ENCODE data around the gene MARCHF4.

The MARCHF4 gene

DNA sequence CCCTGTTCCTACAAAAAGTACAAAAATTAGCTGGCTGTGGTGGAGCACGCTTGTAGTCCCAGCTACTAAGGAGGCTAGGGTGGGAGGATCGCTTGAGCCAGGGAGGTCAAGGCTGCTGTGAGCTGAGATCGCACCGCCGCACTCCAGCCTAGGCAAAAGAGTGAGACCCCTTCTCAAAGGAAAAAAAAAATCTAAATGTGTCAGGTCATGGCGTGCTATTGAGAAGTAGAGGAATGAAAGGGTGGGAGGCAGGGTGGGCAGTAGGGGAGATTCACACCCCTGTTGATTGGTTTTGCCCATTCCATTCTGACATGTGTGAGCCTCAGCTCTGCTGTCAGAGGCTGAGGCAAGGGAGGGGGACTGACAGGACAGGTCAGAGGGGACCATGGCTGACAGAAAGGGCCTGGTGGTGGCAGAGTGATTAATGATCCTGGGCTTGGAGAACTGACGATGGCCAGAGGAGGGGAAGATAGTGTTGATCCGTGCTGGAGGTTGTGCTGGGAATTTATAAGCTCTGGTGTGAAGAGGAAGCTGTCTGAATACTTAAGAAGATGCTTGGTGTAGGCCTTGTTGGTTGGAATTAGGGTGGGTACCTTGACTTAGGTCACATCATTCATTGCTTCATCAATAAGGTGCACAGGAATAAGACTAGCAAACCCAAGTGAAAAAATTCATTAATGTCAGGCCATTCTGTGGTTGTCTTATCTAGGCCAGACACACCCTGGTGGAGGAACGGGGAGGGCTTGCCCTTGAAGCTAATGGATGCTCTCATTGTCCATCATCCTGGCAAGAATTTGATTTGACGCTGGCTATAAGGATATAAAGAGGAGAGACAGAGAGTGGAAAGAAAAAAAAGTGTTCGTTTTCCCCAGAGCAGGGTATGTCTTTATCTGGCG, 20.9 kb upstream of the MARCHF4 start:
- TF ChIP-seq, protein P1, sequence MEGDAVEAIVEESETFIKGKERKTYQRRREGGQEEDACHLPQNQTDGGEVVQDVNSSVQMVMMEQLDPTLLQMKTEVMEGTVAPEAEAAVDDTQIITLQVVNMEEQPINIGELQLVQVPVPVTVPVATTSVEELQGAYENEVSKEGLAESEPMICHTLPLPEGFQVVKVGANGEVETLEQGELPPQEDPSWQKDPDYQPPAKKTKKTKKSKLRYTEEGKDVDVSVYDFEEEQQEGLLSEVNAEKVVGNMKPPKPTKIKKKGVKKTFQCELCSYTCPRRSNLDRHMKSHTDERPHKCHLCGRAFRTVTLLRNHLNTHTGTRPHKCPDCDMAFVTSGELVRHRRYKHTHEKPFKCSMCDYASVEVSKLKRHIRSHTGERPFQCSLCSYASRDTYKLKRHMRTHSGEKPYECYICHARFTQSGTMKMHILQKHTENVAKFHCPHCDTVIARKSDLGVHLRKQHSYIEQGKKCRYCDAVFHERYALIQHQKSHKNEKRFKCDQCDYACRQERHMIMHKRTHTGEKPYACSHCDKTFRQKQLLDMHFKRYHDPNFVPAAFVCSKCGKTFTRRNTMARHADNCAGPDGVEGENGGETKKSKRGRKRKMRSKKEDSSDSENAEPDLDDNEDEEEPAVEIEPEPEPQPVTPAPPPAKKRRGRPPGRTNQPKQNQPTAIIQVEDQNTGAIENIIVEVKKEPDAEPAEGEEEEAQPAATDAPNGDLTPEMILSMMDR (IDR thresholded peaks at IDR 0.05; ENCODE audit: low read depth, low read length) = no peak
- H3K27me3 ChIP-seq (ENCODE audit: insufficient read depth, low read depth, severe bottlenecking) = no peaks in the 10 kb centered on the region
- H3K4me3 ChIP-seq (ENCODE audit: low read depth, low read length) = no peak overlapping the region
- DNase-seq = no peak
- H3K9me3 ChIP-seq (ENCODE audit: severe bottlenecking) = no peaks in the 10 kb centered on the region
- H3K27ac ChIP-seq = no peak overlapping the region
- H3K36me3 ChIP-seq = no peaks in the 10 kb centered on the region

DNA sequence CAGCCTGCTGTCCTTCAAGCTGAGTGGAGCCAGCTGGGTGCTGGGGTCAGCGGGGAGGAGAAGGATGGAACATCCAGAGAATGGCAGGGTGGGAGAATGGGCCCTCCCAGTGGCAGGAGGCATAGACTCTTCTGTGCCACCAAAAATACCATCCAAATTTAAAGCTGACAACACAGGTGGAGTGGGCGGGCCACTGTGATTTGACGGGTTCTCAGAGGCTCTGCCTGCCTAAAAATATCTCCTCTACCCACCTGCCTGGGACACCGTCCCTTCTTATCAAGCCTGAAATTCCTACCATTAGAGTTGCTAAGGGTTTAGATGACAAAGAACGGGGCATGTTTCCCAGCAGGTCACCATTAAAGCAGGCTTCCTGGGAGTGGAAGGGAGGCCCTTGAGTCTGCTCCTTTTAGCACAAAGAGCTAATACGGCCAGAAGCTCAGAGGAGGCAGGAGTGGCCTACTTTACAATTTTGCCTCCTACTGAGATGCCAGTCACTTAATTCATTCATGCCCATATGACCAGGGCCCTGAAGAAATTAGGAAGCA, 19.8 kb upstream of the MARCHF4 start:
- no peak overlapping the region for H3K4me3 ChIP-seq (ENCODE audit: low read depth, low read length)
- no peak overlapping the region for H3K27ac ChIP-seq
- DNase-seq = peak; percentile 33
- no peaks in the 10 kb centered on the region for H3K9me3 ChIP-seq (ENCODE audit: severe bottlenecking)
- TF ChIP-seq, protein P1 (IDR thresholded peaks at IDR 0.05; ENCODE audit: low read depth, low read length) = no peak
- no peaks in the 10 kb centered on the region for H3K36me3 ChIP-seq
- no peaks in the 10 kb centered on the region for H3K27me3 ChIP-seq (ENCODE audit: insufficient read depth, low read depth, severe bottlenecking)

DNA sequence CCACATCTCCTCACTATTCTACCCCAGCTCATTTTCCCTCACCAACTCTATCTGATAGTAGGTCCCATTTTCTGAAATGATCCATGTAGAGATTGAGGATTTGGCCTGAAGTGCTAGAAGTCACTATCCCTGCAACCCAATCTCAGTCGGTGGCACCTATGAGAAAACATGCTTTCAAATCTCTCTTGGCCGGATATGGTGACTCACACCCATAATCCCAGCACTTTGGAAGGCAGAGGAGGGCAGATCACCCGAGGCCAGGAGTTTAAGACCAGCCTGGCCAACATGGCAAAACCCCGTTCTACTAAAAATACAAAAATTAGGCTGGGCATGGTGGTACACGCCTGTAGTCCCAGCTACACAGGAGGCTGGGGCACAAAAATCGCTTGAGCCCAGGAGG, 19.1 kb upstream of the MARCHF4 start:
- H3K27me3 ChIP-seq (ENCODE audit: insufficient read depth, low read depth, severe bottlenecking) = no peaks in the 10 kb centered on the region
- no peaks in the 10 kb centered on the region for H3K9me3 ChIP-seq (ENCODE audit: severe bottlenecking)
- no peak for DNase-seq
- H3K36me3 ChIP-seq = no peaks in the 10 kb centered on the region
- no peak overlapping the region for H3K4me3 ChIP-seq (ENCODE audit: low read depth, low read length)
- H3K27ac ChIP-seq = no peak overlapping the region
- TF ChIP-seq, protein P1 (IDR thresholded peaks at IDR 0.05; ENCODE audit: low read depth, low read length) = no peak

DNA sequence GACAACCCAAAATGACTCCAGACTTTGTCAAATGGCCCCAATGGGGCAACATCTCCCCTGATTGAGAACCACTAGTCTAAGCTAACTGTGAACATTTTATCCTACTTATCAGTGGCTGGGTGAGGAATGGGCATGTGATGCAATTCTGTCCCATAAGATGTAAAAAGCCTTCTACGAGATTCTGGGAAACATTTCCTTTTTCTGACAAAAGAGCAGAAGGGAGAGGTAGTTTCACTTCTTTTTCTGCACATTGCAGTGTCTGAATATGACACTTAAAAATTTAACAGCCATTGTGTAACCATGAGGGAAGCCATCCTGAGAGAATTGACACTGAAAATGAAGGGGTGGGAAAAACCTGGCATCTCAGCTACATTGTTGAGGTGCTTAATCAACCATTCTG, 17.3 kb upstream of the MARCHF4 start:
- Histone ChIP-seq H3K27ac (no peak overlapping the region), H3K9me3 (ENCODE audit: severe bottlenecking) (no peaks in the 10 kb centered on the region), H3K36me3 (no peaks in the 10 kb centered on the region), H3K4me3 (ENCODE audit: low read depth, low read length) (no peak overlapping the region), H3K27me3 (ENCODE audit: insufficient read depth, low read depth, severe bottlenecking) (no peaks in the 10 kb centered on the region)
- DNase-seq = no peak
- TF ChIP-seq, protein P1 (IDR thresholded peaks at IDR 0.05; ENCODE audit: low read depth, low read length) = no peak

DNA sequence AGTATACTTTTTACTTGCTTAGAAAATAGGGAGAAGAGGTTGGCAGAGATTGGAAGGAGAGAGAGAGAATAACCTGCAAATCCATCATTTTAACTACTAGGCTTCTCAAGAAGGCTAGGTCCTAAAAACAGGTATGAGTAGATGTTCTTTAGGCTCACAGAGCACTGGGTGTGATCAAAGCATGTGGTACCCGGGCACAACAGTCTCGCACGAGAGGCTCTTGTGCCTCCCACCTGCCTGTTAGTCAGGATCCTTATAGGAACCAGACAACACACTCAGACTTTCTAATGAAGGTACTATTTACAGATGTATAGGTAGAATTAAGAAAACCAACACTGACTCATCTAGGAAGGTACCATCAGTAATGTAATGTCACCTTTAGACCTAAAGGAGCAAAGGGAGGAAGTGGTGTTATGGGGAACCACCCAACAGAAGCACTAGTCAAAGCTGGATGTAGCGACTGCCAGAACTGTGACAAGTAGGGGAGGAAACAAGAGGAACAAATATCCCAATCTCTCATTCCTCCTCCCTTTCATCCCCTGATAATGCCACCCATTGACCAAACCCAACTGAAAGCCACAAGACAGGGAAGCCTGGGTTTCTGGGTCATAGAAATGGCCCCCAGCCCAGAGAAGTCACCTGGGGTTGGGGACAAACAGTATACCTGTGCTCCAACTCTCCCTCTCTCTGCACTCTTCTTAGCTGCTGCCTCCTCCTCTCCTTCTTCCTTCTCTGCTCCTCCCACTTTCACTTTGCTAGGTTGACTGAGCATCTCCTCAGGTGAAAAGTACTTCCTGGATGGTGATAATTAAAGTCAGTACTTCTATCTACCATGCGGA, 16.0 kb upstream of the MARCHF4 start:
- TF ChIP-seq, protein P1 (IDR thresholded peaks at IDR 0.05; ENCODE audit: low read depth, low read length) = no peak
- H3K4me3 ChIP-seq (ENCODE audit: low read depth, low read length) = no peak overlapping the region
- no peaks in the 10 kb centered on the region for H3K36me3 ChIP-seq
- DNase-seq = no peak
- H3K27ac ChIP-seq = no peak overlapping the region
- H3K9me3 ChIP-seq (ENCODE audit: severe bottlenecking) = no peaks in the 10 kb centered on the region
- no peaks in the 10 kb centered on the region for H3K27me3 ChIP-seq (ENCODE audit: insufficient read depth, low read depth, severe bottlenecking)

Measured in WERI-Rb-1 (cell line).